ENCODE measurements around the gene ENOSF1.
"Not testable (repeated sequence)": the region's sequence is repeated elsewhere in the genome, so short reads cannot be mapped to it uniquely, and the experiment has no call there.

The ENOSF1 gene

DNA sequence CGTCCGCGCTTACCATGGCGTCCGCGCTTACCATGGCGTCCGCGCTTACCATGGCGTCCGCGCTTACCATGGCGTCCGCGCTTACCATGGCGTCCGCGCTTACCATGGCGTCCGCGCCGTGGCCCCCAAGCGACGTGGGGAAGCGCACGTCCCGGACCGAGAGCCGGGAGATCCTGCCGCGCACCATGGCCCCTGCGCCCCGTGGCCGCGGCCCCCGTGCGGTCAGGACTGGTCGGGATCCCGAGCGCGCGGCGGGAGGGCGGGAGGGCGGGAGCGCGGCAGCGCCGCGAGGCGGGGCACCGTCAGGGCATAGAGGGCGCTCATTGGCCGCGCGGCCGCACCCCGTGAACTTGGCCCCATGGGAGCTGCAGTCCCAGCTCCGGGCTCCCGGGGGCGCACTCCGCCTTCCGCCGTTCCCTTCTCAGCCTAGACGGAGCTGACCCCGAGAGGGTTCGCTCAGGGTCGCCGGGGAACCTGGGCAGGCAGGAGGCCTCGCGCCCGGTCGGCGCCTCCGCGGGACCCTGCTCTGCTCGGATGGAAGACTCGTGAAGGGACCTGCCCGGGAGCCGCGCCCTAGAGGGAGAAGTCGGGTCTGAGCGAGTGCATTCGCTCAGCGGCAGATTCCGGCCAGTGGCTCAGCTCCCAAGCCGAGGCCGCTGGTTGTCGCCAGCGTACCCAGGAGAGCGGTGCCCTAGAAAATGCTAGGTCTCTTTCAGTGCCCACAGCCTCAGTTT, at the start of gene ENOSF1:
ENOSF1 (minus strand) TSS at position 230 of the 734 bp plus-strand sequence; CDS start at position 187, 43 bp downstream.
- peak; percentile 77 to 82 for DNase-seq

- DNase-seq: not testable (repeated sequence)
Measured at GRCh38 chr18:759864-760263, 47.4 kb upstream of the ENOSF1 start.

GRCh38 chr18:755506-755905, 43.1 kb upstream of the ENOSF1 start:
- no peak for DNase-seq

- DNase-seq: no peak
Measured at GRCh38 chr18:754656-755055, 42.2 kb upstream of the ENOSF1 start.

DNA sequence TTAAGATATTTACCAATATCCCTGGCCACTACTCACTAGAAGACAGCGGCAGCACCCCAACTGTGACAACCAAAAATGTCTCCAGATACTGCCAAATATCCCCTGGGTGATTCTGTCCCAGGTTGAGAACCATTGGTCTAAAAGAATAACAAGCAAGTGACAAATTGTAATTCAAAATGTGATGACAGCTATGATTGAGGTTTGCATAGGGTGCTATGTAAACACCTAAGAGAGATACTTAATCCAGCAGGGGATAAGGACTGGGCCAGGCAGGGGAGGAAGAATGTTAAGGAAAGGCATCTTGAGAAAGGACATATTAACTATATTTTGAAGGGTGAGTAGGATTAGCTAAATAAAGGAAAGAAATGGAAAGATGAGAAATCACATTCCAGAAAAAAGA, 38.0 kb upstream of the ENOSF1 start:
- DNase-seq: no peak

DNA sequence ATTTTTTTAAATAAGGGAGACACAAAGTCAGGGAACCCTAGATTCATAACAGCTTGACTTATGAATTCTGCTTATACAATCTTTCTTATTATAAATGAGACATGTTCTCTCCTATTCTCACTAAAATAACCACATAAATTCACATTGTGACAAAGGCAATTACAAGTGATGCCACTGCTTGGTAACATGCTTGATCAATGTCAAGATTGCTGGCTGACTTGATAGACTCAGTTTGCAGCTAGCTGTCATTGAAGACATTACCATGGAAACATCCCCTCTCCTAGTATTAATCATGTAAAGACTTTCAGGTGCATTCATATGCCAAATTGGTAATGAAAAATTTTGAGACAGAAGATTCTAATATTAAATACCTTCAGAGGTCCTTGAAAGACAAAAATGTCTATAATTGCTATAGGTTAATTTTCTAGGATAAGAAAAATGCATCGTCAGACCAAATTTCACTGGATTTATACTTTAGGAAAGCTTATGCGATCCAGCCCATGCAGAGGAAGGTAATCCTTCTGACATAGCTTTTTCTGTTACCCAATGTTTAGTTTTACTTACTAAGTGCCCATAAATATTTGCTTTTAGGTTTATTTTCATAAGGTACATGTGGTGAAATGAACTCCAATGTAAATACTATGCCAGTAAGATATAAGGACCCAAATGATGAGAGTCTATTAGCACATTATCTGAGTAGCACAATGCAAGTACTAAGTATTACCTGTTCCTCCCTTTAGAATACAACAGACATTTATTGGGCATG, 32.6 kb upstream of the ENOSF1 start:
- DNase-seq: no peak

DNA sequence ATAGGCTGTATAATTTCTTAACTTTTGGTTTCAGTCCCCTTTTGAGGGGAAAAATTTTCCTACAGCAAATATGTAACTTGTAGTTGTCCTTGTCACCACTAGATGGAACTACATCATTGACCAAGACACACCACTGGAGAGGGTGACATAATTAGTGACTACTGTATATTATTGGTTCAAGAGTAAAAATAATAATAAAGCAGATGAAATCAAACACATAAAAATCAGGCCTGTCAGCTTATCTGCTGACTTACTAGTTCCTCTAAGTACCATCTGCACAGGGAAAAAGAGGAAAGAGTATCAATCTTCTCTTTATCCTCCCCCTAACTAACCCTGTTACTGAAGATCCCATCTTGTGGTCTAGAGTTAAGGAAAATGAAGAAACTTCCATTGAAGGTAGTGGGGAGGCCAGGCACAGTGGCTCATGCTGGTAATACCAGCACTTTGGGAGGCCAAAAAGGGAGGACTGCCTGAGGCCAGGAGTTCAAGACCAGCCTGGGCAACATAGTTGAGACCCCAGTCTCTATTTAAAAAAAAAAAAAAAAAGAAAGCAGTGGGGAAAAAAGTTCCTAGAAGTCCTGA, 29.6 kb upstream of the ENOSF1 start:
- peak; percentile 42 to 48 for DNase-seq

DNA sequence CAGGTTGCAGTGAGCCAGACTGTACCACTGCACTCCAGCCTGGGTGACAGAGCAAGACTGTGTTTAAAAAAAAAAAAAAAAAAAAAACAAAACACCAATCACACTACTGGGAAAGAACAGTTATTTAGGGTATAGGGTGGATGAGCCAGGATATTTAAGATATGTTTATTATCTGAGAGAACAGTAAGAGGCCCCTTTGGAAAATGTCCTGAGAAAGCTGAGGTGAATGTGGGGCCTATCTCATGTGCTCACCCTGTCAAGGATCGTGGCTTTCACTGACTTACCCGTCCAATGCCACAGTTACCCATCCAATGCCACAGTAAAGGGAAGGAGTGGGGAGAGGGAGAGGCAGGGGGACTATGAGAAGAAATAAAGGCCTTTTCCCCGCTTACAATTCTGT, 19.9 kb upstream of the ENOSF1 start:
- no peak for DNase-seq

GRCh38 chr18:731185-731584, 18.8 kb upstream of the ENOSF1 start:
- no peak for DNase-seq

DNA sequence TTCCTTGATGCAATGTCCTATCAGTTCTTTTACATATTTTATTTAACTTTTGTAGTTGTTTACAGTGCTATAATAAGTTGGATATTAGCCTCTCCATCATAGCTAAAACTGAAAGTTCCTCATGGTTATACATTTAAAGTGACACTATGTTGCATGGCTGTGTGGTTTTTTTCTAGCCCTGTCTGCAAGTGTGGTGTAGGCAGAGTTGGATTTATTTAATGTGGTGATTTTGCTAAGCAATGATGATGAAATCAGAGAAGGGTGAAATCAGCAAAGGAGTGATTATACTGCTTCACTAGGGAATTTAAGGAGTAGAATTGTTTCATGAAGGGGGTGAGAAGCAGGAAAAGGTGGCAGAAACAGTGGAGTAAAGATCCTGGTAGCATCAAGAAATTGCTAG, 18.3 kb upstream of the ENOSF1 start:
- DNase-seq: no peak

DNA sequence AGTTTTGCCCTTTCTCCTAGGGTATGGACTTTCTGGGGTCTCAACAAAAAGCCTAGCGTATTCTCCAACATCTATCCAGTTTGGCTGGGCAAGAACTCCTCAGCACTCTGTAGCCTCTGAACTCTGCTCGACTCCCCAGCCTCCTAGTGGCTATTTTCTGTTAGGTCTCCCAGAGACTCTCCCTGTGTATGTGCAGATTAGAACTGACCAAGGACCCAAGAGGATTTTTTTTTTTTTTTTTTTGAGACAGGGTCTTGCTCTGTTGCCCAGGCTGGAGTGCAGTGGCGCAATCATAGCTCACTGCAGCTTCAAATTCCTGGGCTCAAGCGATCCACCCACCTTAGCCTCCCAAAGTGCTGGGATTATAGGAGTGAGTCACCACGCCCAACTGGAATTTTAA, 17.7 kb upstream of the ENOSF1 start:
- DNase-seq: peak in 1 of 2 donors; percentile 11

- peak; percentile 15 to 28 for DNase-seq
Measured at GRCh38 chr18:725646-726045, 13.2 kb upstream of the ENOSF1 start.

DNA sequence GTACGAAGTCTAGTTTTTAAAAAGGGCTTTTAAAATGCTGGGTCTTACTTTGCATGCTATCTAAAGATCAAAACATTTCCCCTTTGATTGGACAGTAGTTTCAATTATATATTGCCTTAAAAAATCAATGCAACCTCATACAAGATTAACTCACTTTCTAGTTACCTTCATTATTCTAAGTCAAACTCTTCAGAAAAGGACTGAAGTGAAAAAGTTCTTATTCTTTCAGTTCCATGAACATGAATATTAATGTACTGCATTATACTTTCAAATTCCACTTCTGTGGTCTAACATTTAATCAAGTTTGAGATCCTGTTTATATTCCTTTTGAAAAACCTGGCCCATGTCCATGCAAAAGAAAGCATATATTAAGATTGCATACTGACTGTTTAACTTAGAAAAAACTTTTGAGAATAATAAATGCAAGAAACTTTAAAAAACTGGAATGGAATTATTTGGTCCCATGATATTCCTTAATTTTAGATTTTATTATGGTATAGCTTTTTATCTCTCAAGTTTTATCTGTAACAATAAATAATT, 11.2 kb upstream of the ENOSF1 start:
- DNase-seq: no peak

GRCh38 chr18:717003-717402, 4.6 kb upstream of the ENOSF1 start:
- DNase-seq: no peak

GRCh38 chr18:715626-716025, 3.2 kb upstream of the ENOSF1 start:
- DNase-seq: no peak

DNA sequence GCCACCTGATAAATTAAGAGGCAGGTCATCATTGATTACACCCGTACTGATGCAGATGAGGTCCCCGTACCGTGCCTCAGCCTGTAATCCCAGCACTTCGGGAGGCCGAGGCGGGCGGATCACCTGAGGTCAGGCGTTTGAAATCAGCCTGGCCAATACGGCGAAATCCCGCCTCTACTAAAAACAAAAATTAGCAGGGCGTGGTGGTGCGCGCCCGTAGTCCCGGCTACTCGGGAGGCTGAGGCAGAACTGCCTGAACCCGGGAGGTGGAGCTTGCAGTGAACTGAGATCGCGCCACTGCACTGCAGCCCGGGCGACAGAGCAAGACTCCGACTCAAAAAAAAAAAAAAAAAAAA, 683 bp upstream of the ENOSF1 start:
- no peak for DNase-seq

DNA sequence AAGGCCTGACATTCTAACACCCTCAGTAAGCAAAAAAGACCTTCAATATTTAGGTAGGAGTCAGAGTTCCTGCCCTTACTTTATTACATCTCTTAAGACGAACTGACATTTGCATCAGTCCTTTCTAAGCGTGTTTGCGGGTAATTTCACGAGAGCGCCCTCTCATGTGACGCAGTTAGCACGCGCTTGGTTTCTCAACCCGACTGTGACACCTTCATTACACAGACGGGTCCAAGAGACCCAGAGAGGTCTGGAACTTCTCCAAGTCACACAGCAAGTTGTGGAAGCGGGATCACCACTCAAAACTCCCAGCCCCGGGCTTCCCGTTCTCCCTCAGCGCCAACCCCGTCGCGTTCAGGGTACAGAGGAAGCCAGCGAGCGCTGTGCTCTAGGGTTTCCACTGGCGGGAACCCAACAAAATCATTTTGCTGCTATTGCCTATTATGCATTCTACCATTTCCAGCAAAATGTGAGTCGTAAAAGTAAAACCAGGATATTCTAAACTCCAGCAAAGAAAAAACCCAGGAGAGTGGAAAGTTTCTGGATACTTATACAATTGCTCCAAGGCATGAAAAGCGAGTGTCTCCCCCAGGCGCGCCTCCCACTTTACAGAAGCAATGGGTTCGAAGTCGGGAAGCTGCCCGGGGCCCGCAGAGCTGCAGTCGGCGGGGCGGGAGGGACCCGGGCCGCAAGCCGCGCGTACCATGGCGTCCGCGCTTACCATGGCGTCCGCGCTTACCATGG, 601 bp downstream of the ENOSF1 start:
- peak; percentile 81 to 83 for DNase-seq

- peak; percentile 13 to 15 for DNase-seq
Measured at GRCh38 chr18:711310-711656, 1.1 kb downstream of the ENOSF1 start.

GRCh38 chr18:710418-711300, 1.8 kb downstream of the ENOSF1 start:
- no peak for DNase-seq

GRCh38 chr18:709771-710170, 2.7 kb downstream of the ENOSF1 start:
- no peak for DNase-seq

DNA sequence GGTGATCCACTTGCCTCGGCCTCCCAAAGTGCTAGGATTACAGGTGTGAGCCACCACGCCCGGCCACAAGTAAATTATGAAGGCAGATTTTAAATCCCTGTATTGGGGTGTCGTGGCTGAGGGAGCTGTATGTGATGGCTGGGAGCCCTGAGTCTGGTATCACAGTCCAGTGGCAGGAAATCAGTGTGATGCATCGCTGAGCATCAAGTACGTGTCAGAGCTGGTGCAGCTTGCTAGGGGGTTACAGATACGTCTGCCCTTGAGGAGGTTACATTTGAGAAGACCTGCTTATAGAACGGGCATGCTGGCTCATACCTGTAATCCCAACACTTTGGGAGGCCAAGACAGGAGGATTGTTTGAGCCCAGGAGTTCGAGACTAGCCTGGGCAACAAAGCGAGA, 4.3 kb downstream of the ENOSF1 start:
- DNase-seq: no peak

DNA sequence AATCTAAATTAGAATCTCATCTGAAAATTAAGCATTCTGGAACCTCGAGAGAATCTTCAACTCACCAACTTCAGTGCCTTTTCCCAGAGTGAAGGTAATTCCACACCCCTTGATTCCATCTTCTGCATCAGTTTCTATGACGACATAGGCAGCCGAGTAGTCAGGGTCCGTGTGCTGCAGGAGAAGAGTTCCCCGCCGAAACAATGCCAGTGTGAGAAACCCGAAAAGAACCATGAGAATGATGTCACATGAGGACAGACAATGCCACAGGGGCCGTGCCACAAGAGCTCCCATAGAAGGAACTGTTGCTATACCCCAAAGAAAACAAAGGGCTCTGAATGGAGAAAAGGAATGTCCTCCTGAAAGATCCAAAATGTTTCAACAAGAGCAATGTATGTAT, 6.0 kb downstream of the ENOSF1 start:
- no peak for DNase-seq

Measured in inflammatory macrophage treated with lipopolysaccharide for 1 hour (primary cell).